ENCODE measurements around the gene CTSC.

DNA sequence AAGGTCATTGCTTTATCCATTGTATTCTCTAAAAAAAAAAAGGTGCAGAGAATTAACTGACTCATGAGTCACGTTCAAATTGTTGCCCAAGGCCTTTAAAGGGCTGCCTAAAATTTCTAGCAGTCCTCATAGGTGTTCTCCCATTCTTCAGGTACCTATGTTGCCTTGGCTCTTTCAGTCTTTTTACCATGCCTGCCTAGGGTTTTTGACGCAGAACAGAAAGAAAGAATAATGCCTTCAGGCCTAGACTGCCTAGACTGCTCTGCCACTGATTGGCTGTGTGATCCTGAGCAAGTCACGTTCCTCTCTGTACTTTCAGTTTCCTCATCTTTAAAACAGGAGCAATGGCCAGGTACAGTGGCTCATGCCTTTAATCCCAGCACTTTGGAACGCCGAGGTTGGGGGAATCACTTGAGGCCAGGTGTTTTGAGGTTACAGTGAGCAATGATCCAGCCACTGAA lies 21.5 kb downstream of the CTSC start:
- TF ChIP-seq, protein P1, sequence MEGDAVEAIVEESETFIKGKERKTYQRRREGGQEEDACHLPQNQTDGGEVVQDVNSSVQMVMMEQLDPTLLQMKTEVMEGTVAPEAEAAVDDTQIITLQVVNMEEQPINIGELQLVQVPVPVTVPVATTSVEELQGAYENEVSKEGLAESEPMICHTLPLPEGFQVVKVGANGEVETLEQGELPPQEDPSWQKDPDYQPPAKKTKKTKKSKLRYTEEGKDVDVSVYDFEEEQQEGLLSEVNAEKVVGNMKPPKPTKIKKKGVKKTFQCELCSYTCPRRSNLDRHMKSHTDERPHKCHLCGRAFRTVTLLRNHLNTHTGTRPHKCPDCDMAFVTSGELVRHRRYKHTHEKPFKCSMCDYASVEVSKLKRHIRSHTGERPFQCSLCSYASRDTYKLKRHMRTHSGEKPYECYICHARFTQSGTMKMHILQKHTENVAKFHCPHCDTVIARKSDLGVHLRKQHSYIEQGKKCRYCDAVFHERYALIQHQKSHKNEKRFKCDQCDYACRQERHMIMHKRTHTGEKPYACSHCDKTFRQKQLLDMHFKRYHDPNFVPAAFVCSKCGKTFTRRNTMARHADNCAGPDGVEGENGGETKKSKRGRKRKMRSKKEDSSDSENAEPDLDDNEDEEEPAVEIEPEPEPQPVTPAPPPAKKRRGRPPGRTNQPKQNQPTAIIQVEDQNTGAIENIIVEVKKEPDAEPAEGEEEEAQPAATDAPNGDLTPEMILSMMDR (IDR thresholded peaks at IDR 0.05; ENCODE audit: insufficient read depth, low read length, poor library complexity, severe bottlenecking), result no peak
- no peak for TF ChIP-seq EZH2phosphoT487 (conservative IDR thresholded peaks at IDR 0.05; ENCODE audit: low read length)
